ELR (cell line): ENCODE measurements around the gene NTF4.

Experiments used
- DNase-seq: peaks from one replicate; pipeline ENCODE4 v3.0.0-alpha.2; 2015; ENCODE audit warnings: low read depth

The NTF4 gene

GRCh38 chr19:49020931-49021895, 43.4 kb downstream of the NTF4 start:
- DNase-seq: peak; percentile 63

GRCh38 chr19:49020342-49020741, 44.3 kb downstream of the NTF4 start:
- DNase-seq: no peak

- peak; percentile 81 for DNase-seq
Measured at GRCh38 chr19:49019242-49019932, 45.2 kb downstream of the NTF4 start.

- DNase-seq: peak; percentile 48
Measured at GRCh38 chr19:49018388-49019241, 46.0 kb downstream of the NTF4 start.

GRCh38 chr19:49017666-49018351, 46.8 kb downstream of the NTF4 start:
- DNase-seq: peak; percentile 83

- DNase-seq: no peak
Measured at GRCh38 chr19:49017041-49017665, 47.5 kb downstream of the NTF4 start, which contains the start of gene LHB. LHB (minus strand) TSS chr19:49017091; CDS start chr19:49017081, 10 bp downstream.

GRCh38 chr19:49016067-49016839, 48.4 kb downstream of the NTF4 start:
- DNase-seq: no peak

GRCh38 chr19:49014870-49015255, 49.8 kb downstream of the NTF4 start:
- DNase-seq: no peak

GRCh38 chr19:49014123-49014869, 50.3 kb downstream of the NTF4 start:
- peak; percentile 74 for DNase-seq

- no peak for DNase-seq
Measured at GRCh38 chr19:49011194-49011593, 53.4 kb downstream of the NTF4 start.
